HG03565 (cell line): ENCODE results near the gene FOXRED1.
A peak's percentile ranks its signal among the peaks of the same experiment; 100 is the strongest.

ENCODE experiments used
- ATAC-seq: cut with Tn5 transposase; IDR thresholded peaks from one replicate; pipeline ENCODE4 v1.9.1; 2021; ENCODE audit warnings: mild to moderate bottlenecking, moderate library complexity; ENCODE audit not compliant: unreplicated experiment

Gene FOXRED1

DNA sequence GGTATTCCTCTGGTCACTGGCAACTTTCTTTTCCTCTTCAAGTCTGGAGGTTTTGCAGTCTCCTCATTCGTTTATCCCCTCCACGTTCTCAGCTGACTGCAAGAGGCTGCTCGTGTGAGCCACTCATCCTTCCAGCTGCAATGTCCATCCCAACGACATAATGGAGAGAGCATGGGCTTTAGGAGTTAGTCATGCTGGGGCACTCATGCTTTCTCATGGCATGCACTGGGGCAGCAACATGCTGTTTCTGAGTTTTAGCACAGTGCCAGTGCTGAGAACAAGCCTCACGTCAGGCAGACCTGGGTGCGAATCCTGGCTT, 42.0 kb downstream of the FOXRED1 start:
- ATAC-seq = no peak

DNA sequence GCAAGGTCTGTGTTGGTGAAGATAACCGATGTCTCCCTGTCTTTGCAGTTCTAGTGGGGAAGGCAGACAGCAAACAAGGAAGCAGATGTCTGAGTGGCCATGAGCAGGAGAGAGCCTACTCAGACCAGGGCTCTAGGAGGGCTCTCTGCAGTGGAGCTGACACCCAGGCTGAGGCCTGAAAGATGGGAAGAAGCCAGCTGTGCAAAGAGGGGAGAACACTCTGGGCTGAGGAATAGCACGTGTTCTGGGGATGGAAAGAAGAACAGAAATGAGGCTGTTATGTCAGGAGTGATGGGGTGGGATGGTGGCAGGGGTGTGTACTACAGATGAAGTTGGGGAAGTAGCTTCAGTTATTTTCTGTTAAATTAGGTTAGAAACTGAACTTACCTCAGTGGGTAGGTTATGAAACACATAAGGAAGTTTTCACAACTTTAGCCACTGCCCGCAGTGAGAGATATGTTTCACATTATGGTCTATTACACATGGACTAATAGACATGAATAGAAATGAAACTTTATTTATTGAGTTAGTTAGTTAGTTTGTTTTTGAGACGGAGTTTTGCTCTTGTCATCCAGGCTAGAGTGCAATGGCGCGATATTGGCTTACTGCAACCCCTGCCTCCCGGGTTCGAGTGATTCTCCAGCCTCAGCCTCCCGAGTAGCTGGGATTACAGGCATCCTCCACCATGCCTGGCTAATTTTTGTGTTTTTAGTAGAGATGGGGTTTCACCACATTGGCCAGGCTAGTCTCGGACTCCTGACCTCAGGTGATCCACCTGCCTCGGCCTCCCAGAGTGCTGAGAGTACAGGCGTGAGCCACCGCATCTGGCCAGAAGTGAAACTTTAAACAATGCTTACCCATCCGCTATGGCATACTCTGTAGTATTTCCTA, 42.7 kb downstream of the FOXRED1 start:
- peak; percentile 71 for ATAC-seq

DNA sequence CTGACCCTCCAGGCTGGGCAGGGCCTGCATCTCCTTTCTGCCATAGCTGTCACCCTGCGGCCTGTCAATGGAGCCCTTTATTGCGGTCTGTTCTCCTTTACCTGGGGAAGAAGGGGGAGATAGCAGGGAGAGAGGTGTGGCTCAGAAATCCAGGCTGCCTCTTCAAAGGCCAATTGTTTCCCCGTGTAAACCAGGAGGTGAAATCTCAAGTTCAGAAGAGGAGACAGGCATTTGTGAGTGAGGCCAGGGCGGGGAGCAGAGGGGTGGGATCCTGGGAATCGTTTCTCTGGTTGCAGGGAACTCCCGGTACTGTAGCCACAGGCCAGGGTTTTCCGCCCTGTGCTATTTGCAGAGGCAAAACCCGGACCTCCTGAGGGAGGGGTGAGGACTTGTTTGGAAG, 44.0 kb downstream of the FOXRED1 start:
- no peak for ATAC-seq

DNA sequence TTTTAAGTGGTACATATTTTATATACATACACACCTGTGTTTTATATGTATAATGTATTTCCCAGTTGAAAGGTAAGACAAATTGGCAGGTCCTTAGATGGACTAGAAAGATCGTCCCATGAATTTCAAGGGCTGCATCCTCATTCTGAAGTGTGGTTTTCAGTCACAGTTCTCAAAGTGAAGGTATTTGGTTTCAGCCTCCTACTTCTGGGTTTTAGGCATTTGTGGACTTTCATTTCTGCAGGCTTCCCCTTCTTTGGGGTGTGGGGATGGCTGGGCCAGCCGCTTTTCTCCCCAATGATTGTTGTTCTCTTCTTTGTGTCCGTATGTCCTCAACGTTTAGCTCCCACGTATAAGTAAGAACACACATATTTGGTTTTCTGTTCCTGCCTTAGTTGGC, 44.9 kb downstream of the FOXRED1 start:
- no peak for ATAC-seq

DNA sequence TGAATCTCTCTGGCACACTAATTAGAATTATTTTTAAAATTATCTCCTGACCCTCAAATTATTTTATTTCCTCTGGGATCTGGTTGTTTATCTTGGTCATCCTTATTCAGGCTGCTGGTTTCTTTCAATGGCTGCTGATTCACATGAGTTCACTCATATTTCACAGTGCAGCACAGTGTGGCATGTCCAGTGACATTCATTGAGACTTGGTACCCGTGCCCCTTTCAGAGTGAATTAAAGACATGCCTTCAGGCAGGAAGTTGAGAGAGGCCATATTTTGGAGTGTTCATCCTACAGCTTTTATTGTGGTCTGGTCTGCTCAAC, 48.4 kb downstream of the FOXRED1 start:
- no peak for ATAC-seq

DNA sequence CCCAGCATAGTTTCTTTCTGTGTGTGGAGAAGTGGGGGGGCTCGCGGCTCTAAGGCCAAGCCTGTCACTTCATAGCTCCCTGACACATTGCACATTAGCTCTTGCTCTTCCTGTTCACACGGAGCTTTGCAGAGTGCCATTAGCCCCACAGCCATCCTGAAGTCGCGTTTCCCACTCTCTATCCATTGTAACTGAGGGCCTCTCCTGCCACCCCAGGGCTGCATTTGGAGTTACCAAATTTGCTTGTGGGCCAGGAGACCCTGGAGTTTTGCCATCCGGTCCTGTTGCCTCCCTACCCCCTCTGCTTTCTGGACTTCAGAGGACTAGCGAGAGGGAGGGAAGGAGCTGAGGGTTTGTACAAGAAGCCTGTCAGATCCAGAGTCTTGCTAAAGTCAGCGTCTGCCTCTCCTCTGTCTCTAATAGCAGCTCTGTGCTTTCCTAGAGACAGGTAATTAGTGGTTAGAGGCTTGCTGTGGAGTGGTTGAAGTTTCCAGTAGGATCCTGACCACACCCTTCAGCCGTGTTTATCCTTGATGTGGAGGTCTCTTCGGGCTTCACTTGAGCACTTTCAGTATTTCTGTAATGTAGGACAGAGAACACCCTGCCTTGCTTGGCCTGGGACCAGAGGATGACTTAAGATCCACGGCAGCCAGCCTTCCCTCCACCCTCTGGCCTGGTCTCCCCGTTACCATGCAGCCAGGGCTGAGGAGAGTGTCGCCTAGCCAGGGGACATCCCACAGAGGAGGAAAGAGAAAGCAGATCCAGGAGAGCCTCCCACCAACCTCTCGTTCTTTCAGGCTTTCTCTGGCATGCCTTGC, 49.0 kb downstream of the FOXRED1 start:
- no peak for ATAC-seq

DNA sequence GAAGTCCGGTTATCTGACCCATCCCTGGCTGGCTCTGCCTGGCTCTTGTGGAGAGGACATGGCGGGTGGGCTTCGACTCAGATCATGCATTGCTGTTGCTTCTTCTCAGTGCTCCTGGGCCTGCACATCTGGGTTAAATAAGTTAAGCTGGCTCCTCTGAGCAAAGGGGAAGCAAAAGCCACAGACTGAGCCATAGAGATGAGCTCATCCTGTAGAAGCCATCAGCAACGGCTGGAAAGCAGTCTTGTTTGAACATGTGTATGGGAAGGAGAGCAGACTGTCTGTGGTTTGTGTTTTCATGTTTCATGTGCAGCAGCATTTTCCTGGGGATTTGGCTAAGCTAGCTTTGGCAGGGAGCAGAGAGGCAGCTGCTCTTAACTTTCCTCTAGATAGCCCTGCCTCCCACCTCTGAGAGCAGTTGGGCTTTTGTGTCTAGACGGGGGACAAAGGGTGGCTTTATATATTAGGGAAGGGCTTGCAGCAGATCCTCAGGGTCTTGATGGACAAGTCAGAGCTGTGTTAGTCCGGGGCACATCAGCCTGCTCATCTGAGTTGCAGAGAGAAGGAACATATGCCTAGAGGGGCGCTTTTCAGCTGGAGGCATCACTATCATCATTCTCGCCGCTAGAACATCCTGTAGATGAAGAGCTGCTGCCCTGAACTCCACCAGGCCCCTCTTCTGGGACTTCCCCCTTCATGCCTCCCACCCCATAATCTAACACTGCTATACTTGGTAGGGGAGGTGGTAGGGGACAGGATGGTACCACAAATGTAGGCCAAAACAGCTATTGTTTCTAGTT, 49.8 kb downstream of the FOXRED1 start:
- ATAC-seq = peak; percentile 95

DNA sequence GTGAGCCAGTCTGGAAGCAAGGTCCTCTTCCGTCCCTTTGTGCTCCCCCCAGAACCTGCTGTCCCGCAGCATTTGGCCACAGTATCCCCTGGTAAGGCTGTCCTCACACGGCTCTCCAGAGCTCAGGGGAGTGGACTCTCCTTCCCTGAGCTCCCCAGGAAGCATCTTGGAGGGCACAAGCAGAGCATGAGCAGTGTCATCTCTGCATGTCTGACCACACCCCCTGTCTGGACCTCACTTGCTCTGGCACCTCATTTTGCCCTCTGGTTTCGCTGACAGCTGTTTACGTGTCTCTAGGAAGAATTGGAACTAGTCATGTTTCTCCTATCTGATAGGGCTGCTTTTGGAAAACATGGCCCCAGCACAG, 50.4 kb downstream of the FOXRED1 start:
- ATAC-seq = no peak

DNA sequence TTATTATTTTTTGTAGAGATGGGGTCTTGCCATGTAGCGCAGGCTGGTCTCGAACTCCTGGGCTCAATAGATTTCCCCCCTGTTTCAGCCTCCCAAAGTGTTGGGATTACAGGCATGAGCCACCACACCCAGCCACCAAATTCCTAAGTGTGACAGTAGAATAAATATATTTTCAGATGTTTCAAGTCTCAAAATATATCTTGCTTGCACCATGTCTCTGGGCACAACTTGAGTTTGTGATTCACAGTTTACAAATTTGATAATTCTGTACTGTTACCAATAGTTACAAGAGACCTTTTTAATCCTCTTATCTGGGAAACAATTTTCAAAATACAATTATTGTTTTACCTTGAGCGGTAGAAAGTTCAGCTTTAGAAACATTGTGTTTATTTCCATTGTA, 54.0 kb downstream of the FOXRED1 start:
- ATAC-seq = no peak

DNA sequence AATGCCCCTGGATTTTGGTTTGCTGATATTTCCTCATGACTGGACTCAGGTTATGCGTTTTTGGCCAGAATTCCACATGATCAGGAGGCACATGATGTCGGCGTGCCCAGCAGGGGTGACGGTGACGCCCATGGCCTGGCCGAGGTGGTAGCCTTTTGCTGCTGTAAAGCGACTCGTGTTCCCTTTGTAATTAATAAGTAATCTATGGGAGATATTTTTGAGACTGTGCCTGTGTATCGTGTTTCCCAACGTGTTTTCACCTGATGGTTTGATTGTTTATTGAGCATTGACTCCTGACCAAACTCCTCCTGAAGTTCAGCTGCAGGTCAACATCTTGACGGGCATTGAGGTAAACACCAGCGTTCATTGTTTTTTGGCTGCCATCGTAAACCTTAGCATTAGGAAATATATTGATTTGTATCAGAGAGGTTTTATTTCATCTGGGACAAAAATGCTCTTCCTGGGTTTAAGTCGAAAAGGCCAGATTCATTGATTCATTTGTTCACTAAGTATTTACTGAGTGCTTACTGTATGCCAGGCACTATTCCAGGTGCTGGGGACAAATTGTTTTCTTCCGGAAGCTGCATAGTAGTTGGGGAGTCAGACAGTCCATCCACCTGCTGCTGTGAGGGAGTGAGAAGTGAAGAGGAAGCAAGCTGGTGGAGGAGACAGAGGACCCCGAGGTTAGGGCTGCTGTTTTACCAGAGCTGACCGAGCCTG, 58.5 kb downstream of the FOXRED1 start:
- no peak for ATAC-seq
